ENCODE measurements around the gene IGFBP7. TPM values are rescaled to one million over a fixed set of nuclear protein-coding genes. Genes with fewer than 3 reads are reported as not detected.
"Not testable (repeated sequence)": the region's sequence is repeated elsewhere in the genome, so short reads cannot be mapped to it uniquely, and the experiment has no call there.

The IGFBP7 gene
- total RNA-seq, 1 donor, result 117 TPM

DNA sequence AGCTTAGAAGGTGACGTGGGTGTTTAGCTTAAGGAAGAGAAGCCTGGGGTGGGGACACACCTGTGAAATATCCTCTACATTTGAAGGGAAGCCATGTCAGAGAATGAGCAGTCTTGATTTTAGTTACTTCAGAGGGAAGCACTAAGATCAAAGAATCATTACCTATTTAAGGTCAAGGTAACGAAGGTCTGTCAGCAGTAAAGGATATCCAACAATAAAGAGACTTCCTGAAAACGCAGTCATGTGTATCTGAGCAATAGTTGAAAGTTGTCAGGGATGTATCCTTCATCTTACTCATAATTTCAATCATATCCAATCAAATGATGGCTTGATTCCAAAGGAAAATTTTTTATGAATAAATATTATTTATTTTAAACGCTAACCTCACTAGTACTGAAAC, 33.5 kb downstream of the IGFBP7 start:
- no peak for DNase-seq (ENCODE audit: low read depth in 2 of 3, low spot score in 2 of 3)

DNA sequence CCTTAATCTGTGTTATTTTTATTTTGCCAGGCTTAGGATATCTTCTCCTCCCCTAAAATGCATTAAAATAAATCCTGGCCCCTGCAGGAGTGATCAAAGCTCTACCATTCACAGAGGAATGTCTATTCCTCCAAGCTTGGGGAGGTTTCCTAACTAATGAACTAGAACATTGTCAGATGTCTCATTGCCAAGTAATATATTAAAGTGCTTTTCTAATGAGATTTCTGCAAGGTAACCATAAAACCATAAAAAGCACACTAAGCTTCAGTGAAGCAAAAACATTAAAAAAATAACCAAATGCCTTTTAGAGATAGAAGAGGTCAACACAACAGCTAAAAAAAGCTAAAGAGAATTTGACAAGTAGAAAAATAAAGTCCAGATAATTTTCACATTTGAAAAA, 34.8 kb downstream of the IGFBP7 start:
- no peak for DNase-seq (ENCODE audit: low read depth in 2 of 3, low spot score in 2 of 3)

DNA sequence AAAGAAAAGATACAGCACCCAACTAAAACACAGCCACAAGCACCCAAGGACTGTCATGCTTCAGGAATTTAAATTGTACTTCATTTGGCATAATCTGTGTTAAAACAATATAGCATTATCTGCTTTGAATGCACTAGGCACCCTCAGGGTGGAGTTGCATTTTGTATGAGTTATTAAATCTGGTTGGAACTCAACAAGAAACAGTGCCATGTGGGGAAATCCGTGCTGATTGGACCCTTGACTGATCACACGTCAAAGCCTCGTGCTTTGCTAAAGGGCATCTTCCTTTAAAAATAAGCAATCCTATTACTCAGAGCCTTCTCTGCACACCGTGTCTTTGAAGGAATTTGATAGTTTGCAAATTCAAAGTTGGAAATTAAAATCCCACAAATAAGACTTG, 35.4 kb downstream of the IGFBP7 start:
- no peak for DNase-seq (ENCODE audit: low read depth in 2 of 3, low spot score in 2 of 3)

DNA sequence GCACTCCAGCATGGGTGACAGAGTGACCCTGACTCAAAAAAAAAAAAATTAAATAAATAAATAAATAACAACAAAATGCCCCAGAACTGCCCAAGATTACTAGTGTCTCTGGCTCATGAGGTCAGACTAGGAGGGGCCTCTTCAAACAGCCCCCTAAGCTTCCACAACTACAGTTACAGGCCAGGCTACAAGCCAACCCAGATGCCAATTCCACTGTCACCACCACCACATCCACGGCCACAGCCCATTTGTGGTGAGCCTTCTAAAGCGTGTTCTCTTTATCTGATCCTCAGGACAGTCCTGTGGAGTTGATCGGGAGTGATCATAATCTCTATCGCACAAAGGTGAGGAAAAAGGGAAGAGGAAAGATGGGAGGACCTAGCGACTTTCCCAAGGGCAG, 36.6 kb downstream of the IGFBP7 start:
- DNase-seq (ENCODE audit: low read depth in 2 of 3, low spot score in 2 of 3), result no peak

DNA sequence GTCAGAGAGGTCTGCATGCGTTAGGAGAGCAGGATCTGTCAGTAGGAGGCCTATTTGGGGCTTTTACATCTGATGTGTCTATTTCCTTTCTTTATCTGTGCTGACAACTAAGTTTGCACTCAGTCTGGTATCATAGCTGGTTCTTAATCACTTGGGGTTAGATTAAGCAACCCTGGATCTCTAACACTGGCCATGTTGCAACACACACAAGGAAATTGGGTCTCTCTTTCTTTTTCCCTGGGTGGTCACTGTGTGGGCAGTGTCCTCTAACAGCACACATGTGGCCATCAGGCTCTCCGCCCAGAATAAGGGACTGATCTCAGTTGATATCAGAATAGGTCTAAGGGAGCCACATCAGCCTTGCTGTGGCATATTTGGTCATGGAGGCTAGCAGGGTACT, 38.9 kb downstream of the IGFBP7 start:
- DNase-seq (ENCODE audit: low read depth in 2 of 3, low spot score in 2 of 3), result no peak

DNA sequence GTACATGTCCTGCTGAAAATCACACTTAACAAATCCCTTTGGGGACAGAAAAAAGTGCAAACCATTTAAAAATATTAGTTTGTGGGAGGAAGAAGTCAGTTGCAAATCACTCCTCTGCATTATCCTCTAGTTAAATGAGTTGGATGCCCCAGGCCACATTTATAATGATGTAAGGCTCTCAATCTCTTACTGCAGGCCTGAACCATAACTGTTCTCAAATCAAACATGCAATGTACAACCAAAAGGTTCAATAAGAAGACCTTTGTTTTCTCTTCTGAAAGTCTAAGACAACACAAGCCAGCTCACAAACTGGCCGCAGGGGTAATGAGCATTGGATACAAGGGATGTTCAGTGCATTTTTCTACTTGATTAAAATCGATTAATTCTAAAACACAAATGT, 39.7 kb downstream of the IGFBP7 start:
- DNase-seq (ENCODE audit: low read depth in 2 of 3, low spot score in 2 of 3), result no peak

DNA sequence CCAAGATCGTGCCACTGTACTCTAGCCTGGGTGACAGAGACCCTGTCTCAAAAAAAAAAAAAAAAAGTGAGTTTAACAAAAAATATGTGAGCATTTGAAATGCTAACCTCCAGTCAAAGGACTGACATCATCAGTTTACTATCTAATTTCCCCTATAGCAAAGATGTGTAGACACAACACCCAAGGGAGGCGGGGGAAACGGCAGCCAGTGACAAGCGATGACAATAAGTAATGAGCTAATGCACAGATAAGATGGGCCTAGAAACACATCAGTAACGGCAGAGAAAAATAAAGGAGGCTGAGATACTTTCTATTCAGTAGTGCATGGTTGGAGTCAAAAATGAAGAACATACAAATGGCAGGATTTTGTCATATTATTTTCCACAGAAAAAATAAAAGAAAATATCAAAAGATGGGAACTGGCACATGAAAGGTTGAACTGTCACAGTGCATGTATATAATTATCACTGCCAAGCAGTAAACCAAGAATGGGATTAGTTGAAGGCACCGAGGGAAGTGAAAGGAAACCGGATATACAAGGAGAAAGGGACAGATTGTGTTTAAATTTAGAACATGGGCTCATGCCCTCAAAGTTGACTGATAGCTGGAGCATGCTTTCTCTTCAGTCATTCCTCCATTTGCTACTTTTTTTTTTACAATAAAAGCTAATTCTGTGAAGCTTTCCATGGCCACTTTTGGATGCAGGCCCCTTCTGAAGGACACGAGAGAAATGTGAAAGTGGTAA, 41.8 kb downstream of the IGFBP7 start:
- DNase-seq (ENCODE audit: low read depth in 2 of 3, low spot score in 2 of 3), result no peak

DNA sequence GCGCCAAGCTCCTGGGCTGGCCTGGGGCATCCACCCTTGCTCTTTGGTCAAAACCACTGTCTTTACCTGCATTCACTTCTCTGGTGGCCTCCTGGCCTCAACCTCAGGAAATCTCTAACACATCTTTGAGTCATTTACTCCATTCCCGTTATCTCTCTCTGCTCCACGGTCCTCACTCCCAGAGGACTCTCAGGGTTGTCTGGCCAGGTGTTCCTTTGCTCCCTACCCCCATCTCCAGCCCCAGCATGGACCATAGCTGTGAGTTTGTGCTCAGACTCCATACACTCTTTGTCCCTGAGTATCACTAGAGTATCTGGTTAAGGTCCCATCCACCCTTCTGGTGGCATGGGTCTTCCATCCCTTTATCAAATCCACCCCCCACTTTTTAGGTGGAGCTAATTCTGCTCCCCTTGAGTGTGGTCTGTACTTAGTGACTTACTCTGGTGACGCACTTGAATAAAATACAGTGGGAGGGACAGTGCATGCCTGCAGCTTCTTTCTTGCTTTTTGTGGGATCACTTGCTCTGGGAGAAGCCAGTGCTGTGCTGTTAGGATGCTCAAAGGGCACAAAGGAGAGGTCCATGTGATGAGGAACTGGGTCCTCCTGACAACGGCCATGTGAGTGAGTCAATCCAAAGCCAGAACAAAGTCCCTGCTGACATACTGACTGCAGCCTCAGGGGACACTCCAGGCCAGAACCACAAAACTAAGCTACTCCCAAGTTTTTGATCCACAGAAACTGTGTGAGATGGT, 44.3 kb downstream of the IGFBP7 start:
- no peak for DNase-seq (ENCODE audit: low read depth in 2 of 3, low spot score in 2 of 3)

DNA sequence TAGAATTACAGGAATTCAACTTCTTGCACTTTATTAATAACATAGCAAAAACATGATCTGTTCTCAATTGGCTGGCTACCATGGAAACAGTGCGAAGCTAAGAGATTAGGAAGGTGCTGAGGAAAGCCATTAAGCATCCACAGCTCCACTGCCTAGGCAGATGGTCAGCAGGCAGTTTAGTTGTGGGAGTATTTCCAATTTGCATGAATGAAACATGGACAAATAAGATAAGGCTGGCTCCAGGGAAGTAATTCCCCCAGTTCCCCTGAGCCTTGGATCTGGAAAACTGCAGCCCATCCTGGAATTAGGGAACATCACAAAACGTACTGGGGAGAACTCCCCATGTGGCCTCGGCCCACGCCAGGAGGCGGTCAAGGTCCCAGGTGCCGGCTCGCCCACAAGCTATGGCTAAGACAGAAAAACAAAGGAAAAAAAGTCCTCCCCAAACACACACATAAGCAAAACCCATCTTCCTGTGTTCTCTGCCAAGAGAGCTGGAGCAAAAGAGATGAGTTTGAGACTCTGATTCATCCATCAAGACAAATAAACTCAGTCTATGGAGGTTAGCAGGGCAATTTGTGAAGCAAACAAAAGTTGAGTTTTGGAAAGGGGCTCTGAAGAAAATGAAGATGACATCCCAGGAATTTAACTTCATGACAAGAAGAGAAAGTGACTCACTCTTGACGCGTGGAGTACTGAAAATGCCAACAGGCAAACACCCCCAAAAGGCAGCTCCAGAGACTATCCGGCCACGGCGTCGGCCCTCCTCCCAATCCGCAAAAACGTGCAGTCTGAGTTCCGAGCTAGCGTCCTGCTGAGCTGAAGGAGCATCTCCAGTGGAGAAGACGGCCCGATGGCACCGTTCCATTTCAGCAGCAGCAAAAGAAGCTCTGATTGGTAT, 45.1 kb downstream of the IGFBP7 start:
- DNase-seq (ENCODE audit: low read depth in 2 of 3, low spot score in 2 of 3), result no peak

DNA sequence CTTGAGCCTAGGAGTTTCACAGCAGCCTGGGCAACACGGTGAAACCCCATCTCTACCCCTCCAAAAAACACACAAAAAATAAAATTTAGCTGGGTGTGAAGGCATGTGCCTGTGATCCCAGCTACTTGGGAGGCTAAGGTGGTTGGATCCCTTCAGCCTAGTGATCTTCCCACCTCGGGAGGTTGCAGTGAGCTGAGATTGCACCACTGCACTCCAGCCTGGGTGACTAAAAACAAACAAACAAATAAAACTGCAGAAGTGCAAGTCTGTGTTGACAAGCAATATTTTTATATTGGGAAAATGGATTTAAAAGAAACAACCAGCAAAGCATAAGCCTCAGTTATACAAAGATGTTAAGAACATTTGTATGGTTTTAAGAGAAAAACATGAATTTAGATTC, 46.1 kb downstream of the IGFBP7 start:
- DNase-seq (ENCODE audit: low read depth in 2 of 3, low spot score in 2 of 3), result no peak

DNA sequence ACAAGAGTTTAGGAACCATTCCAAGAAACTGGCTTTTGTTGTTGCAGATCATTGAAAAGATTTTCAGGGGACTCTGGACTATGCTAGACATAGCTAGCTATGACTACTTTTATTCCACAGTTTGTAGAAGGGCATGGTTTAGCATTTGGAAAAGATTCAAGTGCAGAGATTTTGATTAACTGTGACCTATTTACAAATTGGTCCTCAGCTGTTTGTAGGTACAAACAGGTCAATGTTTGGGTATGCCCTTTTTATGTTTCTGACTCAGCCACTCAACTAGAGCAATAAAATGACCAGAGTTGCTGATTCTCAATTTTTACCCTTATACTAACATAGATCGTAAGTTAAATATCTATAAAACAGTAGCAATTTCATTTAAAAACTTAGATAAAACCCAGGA, 46.7 kb downstream of the IGFBP7 start:
- no peak for DNase-seq (ENCODE audit: low read depth in 2 of 3, low spot score in 2 of 3)

DNA sequence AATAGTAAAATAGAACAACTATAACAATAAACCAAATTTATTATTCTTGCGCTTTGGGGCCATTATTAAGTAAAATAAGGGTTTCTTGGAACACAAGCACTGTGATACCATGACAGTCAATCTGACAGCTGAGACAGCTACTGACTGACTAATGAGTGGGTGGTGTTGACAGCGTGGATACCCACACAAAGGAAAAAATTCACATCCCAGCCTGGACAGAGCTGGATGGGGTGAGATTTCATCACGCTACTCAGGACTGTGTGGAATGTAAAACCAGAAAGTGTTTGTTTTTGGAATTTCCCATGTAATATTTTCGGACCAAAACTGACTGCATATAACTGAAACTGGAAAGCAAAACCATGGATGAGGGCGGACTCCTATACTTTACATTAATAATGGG, 48.8 kb downstream of the IGFBP7 start:
- DNase-seq (ENCODE audit: low read depth in 2 of 3, low spot score in 2 of 3), result no peak

DNA sequence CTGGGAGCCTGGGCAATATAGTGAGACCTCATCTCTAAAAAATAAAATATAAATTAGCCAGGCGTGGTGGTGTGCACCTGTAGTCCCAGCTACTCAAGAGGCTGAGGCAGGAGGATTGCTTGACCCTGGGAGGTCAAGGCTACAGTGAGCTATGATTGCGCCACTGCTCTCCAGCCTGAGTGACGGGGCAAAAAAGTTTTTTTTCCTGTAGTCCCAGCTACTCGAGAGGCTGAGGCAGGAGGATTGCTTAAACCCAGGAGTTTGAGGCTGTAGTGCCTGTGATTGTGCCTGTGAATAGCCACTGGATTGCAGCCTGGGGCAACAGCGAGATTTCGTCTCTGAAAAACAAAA, 49.5 kb downstream of the IGFBP7 start:
- not testable (repeated sequence) for DNase-seq (ENCODE audit: low read depth in 2 of 3, low spot score in 2 of 3)

DNA sequence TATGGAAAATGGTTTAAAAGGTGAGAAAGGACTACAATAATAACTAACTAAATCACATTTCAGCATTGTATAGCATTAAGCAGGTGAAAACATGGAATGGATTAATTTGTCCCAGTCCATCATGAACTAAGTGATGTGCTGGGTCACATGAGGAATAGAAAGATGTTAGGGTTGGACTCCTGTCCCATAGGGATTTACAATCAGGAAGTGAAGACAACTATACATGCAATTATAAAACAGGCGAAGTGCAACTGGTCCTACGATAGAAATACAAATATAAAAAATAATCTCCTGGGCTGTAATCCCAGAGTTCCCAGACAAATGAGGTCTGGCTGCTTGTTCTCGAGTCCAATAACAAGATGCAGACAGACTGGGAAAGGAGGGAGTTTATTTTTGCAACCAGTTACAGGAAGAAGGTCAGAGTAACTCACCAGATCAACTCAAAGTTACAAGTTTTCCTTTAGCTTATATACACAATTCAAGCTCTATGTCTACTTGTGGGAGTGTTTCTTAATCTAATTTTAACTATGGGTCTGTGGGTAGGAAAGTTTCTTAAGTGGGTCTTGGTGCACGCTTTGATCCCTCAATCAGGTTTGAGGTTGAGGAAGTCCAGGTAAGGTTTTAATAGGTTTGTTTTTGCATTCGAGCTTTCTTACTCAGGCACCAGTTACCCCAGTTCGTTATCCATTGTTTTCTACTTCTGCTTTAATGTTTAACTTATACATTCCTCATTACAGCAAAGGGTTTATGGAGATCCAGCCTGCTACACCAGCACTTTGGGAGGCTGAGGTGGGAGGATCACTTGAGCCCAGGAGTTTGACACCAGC, 50.1 kb downstream of the IGFBP7 start:
- no peak for DNase-seq (ENCODE audit: low read depth in 2 of 3, low spot score in 2 of 3)

DNA sequence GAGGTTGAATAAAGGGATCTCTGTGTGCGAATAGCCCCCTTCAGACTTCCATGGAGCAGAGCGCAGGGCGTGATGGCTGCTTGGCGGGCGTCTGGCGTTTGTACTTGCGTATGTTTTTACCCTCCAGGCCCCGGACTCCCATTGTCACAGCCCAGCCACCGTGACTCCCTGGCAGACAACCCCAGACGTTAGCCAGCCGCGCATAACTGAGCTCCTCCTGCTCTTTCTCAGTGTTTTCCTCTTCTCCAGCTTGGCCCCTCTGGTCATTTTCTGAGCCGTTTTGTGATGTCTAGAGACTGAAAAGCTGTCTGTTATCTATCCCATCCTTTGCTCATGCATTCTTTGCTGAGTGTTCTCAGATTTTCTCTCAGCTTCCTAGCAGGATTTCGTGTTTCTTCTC, 54.3 kb downstream of the IGFBP7 start:
- DNase-seq (ENCODE audit: low read depth in 2 of 3, low spot score in 2 of 3), result no peak

DNA sequence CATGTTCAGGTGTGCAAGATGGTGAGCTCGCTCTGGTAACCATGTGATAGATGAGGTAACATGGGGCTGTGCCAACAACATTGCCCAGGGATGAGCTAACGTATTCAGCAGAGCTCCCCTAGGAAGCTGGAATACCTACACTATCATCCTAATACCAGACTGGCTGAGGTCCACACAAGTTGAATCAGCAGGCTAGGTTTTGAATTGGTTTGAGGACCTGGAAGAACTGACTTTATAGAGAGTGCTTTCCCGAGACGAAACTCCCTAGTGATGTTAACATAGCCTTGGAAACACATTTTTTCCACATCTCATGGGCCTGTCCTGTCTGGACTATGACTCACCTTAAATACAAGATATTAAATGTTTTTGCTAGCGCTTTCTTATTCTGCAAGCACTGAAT, 56.7 kb downstream of the IGFBP7 start:
- DNase-seq (ENCODE audit: low read depth in 2 of 3, low spot score in 2 of 3), result no peak

DNA sequence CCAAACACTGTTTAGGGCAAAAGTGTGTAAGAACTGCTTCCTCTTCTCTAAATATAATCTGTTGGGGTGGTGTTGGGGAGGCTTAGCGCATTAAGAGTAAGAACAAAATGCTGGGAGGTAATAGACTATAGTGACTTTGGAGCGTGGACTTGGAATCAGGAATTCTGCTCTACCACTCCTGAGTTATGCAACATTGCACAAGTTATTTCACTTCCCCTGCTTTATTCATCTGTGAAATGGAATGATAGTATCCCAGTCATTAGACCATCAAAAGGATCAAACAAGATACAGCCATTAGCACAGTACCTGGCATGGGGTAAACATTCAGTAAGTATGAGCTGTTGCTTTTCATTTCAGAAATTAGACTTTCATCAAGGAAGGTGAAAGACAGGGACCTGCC, 58.7 kb downstream of the IGFBP7 start:
- no peak for DNase-seq (ENCODE audit: low read depth in 2 of 3, low spot score in 2 of 3)

DNA sequence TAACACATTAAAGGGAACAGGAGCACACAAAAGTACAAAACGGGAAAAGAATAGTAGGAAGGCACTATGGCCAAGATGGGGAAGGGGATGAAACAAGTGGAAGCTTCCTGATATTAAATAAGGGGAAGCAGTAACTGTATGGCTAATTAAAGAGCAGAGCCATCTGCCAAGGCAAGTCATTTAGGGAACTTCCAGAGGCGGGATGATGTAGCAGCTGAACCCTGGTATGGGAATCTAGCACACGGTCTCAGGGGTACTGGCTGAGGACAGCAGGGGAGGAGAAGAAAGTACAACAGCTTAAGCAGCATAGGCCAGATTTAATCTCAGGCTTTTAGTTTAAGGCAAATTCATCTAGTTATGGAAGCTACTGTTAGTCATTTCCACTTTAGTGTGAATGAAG, 59.1 kb downstream of the IGFBP7 start:
- DNase-seq (ENCODE audit: low read depth in 2 of 3, low spot score in 2 of 3), result peak in 2 of 3 donors; percentile 8 to 21

DNA sequence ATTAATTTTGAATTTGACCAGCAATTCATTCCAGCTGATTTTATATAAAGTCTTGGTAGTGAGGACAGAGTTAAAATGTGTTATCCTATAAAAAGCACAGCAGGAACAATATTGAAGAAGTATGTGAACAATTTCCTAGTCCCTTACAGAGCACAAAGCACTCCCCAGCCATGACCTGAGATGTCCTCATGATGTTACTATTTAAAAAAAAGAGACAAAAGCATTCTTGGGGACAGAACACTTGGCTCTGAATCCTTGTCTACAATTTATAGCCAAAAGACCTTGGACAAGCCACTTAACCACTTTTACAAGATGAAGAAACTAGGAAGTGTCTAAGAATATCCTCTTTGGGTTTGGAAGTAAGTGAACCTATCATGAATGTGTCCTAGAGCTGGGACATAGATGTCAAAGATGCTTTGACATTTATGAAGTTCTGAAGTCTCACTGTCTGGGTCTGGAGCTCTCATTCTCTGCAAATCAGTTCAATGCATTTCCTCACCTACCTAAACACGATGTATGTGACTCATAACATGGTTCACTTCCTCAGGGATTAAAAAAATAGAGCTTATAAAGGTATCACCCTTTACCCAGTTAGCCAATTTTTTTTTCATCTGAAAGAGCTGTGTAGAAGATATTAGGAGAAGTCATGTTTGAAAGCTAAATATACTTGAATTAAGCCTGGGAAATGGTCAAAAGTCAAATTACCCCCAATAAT, 61.4 kb downstream of the IGFBP7 start:
- DNase-seq (ENCODE audit: low read depth in 2 of 3, low spot score in 2 of 3), result no peak

DNA sequence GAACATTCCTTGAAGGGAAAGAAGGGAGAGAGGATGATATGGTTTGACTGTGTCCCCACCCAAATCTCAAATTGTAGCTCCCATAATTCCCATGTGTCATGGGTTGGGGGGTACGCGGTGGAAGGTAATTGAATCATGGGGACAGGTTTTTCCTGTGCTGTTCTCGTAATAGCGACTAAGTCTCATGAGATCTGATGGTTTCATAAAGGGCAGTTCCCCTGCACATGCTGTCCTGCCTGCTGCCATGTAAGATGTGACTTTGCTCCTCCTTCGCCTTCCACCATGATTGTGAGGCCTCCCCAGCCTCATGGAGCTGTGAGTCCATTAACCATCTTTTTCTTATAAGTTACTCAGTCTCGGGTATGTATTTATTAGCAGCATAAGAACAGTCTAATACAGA, 63.1 kb downstream of the IGFBP7 start:
- DNase-seq (ENCODE audit: low read depth in 2 of 3, low spot score in 2 of 3), result not testable (repeated sequence)
